GM21529 (cell line): ENCODE data around the gene KDM2A.

Source experiments
- ATAC-seq: cut with Tn5 transposase; IDR thresholded peaks from one replicate; pipeline ENCODE4 v1.9.1; 2021; ENCODE audit not compliant: unreplicated experiment

The KDM2A gene

DNA sequence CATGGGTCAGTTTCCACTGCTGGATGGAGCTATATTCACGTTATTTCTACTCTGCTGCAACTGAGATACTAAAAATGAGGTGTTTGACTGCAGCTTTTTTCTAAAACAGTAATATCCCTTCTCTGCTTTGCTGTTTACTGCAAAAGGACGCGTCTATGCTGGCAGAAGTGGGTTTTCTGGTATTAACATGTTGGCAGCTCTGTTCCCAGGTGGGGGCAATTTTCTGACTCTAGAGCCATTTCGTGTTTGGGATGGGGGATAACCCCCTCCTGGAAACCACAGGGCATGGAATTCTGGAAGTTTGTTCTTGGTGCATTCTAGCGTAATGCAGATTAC is 152.1 kb downstream of the KDM2A start:
- no peak for ATAC-seq

- no peak for ATAC-seq
Observed at GRCh38 chr11:67271541-67272284, 152.7 kb downstream of the KDM2A start.

- no peak for ATAC-seq
Observed at GRCh38 chr11:67272327-67273259, 153.5 kb downstream of the KDM2A start.

GRCh38 chr11:67273260-67273990 is 154.4 kb downstream of the KDM2A start:
- ATAC-seq: no peak

DNA sequence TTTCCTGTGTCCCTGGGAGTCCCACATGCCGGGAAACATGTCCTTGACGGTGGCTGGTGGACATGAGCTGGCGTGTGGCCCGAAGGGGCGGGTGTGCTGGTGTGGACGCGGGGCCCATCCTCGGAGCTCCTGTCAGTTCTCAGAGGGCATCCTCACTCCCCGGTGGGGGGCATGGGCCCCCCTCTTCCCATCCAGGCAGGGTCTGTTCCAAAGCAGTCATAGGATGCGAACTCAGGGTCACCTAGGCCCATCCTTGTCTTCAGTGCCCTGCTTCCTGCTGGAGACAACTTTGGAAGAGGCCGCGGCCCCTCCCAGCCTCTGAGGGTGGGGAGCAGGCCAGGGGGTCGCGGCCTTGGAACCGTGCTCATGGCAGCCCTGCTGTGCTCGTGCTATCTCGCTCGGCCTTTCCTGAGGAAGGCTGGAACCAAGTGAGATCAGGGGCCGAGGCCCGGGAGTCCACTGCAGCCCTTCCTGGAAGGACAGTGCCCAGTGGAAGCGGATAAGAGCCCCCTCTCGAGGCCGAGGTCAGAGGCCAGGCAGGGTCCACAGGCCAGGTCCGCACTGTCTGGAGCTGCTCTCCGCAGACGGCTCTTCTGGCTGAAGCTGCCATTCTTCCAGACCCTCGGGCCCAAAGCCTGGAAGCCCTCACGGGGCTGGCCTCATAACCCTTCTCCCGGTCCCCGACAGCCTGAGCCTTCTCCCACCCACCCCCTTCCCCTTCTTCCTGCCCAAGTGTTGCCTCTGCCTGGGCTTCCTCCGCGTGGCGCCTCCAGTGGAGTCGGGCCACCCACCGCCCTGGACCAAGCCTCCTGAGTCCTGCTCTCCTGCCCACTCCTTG is 155.9 kb downstream of the KDM2A start:
- ATAC-seq: no peak

GRCh38 chr11:67275606-67276409 is 156.7 kb downstream of the KDM2A start:
- no peak for ATAC-seq

- ATAC-seq: peak; percentile 27
Observed at GRCh38 chr11:67276781-67277230, 157.7 kb downstream of the KDM2A start.

- peak; percentile 71 for ATAC-seq
Observed at GRCh38 chr11:67277231-67277961, 158.3 kb downstream of the KDM2A start.

DNA sequence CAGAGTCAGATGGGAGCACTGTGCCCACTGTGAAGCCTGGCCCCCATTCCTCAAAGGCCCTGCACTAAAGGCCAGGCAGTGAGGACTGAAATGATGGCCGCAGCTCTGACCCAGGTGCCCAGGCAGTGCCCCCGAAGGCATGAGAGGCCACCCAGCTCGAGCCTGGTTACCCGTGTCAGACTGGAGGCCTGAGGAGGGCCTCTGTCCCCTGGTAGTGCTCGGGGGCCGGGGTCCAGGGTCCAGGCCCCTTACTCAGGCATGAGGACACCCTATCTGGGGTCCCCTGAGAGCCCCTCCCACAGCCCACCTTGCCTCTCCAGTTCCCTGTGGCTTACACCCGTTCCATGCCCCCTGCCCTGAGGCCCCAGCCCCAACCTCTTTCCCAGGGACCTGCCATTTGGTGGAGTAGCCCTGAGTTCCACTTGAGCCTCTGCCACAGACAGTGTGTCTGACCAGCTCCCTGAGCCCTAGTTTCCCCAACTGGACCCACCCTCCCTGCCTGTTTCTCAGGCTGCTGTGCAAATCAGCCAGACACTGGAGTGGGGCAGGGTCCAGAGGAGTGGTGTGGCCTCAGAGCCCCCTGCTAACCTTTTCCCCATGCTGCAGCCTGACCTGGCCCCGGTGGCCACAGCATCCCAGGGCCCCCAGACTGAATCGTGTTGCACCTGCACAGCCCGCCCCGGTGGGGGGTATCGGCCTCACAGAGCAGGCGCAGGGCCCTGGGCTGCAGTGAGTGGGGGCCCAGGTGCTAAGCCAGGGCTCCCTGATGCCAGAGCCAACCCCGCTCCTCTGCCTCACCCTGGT is 159.3 kb downstream of the KDM2A start:
- no peak for ATAC-seq

DNA sequence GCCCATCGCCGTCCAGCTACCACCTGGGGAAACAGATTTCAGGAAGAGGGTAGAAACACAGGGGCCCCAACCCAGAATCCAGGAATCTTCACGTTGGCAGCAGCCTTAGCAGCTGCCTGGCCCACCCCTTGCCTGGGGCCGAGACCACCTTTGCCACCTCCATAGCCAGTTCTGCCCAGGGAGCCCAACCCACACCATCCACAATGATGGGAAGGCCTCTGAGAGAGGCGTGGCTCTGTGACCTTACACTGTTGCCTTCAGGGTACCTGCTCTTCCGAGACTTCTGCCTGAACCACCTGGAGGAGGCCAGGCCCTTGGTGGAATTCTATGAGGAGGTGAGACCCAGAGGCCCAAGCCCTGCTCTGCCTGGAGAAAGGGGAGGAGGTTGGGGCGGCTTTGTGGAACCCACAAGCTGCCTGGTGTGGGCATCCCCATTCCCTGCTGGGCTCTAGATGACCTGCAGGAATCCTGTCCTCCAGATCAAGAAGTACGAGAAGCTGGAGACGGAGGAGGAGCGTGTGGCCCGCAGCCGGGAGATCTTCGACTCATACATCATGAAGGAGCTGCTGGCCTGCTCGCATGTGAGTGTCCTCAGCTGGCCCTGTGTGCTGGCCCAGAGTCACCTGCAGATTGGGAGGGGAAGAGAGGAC is 160.0 kb downstream of the KDM2A start:
- ATAC-seq: no peak

GRCh38 chr11:67279589-67280340 is 160.7 kb downstream of the KDM2A start:
- no peak for ATAC-seq

DNA sequence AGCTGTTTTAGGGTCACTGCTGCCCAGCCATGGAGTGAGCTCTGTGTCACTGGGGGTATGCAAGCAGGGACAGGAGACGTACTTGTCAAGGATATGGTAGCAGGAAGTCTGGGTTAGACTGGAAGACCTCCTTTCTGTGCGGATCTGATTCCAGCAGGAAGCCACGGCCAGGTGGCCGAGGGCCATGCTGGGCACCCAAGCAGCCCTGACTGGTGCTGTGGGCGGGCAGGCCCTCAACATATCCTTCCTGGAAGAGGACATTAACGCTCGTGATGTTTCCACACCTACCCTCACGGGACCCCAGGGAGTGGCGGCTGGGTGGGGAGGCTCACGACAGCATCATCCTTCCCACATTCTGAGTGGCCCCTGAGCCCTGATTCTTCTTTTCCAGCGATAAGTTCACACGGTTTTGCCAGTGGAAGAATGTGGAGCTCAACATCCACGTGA is 161.3 kb downstream of the KDM2A start:
- ATAC-seq: no peak

- no peak for ATAC-seq
Observed at GRCh38 chr11:67280788-67281551, 161.9 kb downstream of the KDM2A start.

GRCh38 chr11:67281552-67282150 is 162.6 kb downstream of the KDM2A start:
- ATAC-seq: no peak

DNA sequence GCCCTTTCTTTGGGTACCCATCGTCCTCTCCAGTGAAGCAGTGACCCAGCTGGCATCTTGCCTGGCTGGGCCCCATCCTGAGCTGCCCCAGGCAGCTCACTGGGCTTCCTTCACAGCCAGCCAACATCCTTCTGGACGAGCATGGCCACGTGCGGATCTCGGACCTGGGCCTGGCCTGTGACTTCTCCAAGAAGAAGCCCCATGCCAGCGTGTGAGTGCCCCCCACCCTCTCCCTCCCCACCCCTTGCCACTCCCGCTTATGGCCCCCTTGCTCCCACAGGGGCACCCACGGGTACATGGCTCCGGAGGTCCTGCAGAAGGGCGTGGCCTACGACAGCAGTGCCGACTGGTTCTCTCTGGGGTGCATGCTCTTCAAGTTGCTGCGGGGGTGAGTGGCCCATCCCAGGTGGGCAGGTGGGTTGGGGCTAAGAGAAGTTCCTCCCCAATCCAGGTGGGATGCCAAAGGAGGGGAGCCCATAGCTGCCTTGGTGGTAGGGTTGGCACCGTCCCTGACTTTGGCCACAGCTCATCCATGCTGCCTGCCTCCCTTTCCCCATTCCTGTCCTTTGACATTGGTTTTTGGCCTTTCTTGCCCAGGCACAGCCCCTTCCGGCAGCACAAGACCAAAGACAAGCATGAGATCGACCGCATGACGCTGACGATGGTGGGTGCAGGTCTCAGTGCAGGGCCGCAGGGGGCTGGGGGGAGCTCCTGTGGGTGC is 163.3 kb downstream of the KDM2A start:
- no peak for ATAC-seq
